OCI-LY1 (cell line): ENCODE measurements around the gene LRRC73.

Experiments
- EZH2 ChIP-seq: fragments of 200-600 bp; sonication (generic), shearing (Covaris generic); IDR thresholded peaks from 2 replicates; pipeline ENCODE4 v1.8.0; 2017; ENCODE audit warnings: borderline replicate concordance, mixed run types, mild to moderate bottlenecking, antibody characterized with exemption, low read length, moderate library complexity, mixed read lengths
- TF ChIP-seq, protein P1 (sequence below): fragments of 200-600 bp; sonication (generic), shearing (Covaris generic); IDR thresholded peaks from 2 replicates; pipeline ENCODE4 v1.5.1; 2017; ENCODE audit warnings: mild to moderate bottlenecking, antibody characterized with exemption, low read length, moderate library complexity, mixed read lengths

DNA sequence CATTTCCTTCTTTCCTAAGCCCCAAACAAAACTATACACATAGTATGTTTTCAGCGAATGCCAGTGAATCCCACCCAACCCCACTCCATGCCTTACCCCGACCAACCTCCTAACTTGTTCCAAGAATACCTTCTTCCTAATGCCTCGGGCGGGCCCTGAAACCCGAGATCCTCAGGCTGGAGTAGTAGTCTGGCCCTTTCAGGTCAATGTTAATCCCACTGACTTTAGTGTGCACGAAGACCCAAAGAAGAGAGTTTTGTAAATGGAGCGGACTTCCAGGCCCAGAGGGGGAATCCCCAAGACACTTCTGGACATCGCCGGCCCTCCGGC lies 6.2 kb upstream of the LRRC73 start:
- TF ChIP-seq, protein P1, sequence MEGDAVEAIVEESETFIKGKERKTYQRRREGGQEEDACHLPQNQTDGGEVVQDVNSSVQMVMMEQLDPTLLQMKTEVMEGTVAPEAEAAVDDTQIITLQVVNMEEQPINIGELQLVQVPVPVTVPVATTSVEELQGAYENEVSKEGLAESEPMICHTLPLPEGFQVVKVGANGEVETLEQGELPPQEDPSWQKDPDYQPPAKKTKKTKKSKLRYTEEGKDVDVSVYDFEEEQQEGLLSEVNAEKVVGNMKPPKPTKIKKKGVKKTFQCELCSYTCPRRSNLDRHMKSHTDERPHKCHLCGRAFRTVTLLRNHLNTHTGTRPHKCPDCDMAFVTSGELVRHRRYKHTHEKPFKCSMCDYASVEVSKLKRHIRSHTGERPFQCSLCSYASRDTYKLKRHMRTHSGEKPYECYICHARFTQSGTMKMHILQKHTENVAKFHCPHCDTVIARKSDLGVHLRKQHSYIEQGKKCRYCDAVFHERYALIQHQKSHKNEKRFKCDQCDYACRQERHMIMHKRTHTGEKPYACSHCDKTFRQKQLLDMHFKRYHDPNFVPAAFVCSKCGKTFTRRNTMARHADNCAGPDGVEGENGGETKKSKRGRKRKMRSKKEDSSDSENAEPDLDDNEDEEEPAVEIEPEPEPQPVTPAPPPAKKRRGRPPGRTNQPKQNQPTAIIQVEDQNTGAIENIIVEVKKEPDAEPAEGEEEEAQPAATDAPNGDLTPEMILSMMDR: no peak
- TF ChIP-seq EZH2: no peak
